Fibroblast of skin of left quadriceps (primary cell): Measurements from ENCODE around the gene TEAD3.

Experiments
- DNase-seq, 2 experiments: peaks; one replicate each; pipeline ENCODE4 v3.0.0-alpha.2; 2013; ENCODE audit warnings: low read depth in 2 of 2

The TEAD3 gene

DNA sequence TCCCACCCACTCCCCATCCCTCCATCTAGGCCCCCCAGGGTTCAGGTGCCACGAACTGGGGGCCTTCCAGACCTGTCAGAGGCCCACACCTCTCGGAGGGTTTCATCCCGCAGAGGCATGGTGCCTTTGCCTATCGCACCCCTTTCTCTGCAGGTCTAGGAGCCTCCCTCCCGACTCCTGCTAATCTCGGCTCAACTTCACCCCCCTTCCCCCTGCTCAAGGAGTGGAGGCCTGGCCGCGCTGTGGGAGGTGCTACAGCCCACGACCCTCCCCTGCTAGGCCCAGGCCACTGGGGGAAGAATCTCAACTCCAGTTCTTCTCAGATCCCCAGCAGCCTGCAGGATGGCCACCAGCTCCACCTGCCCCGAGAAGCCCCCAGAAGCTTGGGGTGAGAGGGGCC, 15.9 kb upstream of the TEAD3 start, which contains the start of gene TULP1:
Gene TULP1, minus strand, starts transcription at position 157 of the 400 bp plus-strand sequence. Its CDS starts 38 bp downstream, at position 119.
- no peak for DNase-seq

DNA sequence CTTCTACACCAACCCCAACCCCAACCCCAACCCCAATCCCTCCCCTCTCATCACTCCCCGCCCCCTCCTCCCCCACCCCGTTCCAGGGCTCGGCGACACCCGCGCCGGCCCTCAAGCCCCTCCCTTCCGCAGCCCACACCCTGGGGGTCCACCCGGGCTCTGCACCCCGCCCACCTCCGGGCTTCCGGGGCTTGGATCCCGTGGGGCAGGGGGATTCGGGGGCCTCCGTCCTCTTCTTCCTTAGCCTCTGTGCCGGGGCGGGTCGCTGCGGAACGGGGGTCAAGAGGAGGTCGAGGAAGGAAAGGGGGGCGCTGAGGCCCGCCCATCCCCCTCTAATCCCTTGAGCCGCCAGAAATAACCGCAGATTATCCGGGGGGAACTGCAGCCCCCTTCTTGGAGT, 15.1 kb upstream of the TEAD3 start:
- DNase-seq: no peak

DNA sequence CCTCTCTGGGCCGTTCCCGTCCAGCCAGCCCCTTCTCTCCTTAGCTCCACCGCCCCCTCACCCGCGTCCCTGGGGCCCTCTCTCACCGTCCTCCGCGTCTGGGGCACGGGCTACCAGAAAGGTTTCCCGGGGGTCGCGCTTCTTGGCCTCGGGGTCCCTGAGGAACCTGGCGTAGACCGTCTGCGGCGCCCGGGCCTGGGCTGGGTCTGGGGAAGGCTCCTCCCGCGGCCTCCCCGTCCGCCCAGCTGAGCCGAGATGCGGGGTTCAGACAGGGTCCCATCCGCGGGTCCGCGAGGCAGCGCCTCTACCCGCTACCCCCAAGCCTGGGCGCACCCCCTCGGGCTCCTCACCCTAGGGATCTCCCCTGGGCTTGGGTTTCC, 14.7 kb upstream of the TEAD3 start:
- no peak for DNase-seq

DNA sequence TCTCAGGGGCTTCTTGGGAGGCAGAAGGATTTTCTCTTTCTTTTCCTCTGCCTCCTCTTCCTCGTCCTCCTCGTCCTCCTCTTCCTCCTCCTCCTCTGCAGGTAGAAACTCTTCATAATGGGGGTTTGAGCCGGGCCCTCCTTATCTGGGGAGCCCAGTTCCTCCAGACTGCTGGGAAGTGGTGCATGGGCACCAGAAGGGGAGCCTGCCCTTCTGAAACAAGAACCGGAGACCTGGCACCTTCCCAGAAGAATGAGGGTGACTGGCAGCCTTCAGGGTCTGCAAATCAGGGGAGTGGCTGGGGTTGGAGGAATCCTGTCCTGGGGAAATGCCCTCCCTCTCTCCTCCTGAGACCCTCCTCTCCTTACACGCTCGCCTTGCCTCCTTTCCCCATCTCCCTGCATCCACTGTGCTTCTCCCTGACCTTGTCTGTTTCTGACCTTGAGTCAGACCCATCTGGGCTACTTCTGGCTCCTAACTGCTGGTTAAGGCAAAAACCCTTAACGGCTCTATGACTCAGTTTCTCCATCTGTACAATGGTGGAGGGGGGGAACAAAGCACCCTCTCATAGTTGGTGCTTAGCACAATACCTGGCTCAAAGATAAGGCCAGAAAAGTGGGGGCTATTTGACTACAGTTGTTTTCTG, 14.2 kb upstream of the TEAD3 start:
- DNase-seq: no peak

DNA sequence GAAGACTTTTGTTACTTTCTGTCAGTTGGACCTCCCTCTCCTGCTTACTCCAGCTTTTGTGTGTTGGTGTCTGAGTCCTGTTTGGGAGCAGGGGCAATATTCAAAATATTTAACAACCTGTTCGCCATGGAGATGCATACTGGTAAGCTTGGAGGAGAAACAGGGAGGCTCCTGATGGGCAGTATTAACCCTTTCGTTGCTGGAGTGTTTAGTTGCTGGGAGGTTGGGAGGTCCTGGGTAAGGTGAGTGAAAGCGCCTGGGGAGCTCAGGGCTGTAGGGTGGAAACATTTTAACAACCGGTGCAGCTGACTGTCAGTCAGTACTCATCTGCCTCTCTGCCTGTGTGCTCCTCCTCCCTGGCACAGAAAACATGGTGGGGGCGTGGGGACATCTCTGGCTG, 11.7 kb upstream of the TEAD3 start:
- DNase-seq: no peak

DNA sequence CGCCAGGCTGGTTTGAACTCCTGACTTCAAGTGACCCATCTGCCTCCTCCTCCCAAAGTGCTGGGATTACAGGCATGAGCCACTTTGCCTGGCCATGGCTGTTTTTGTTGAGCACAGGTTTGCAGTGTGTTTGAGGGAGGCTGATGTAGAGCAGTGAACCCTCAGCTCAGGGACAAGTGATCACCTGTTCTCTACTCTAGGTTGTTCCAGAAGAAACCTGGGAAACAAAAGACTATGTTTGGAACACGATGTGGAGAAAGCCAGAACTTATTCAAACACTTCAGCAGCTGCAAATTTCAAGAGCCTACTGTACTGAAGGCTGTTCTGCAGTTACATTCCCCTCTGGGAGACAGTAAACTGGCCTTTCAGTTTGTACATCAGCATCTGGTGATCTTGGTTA, 11.1 kb upstream of the TEAD3 start:
- DNase-seq: no peak

DNA sequence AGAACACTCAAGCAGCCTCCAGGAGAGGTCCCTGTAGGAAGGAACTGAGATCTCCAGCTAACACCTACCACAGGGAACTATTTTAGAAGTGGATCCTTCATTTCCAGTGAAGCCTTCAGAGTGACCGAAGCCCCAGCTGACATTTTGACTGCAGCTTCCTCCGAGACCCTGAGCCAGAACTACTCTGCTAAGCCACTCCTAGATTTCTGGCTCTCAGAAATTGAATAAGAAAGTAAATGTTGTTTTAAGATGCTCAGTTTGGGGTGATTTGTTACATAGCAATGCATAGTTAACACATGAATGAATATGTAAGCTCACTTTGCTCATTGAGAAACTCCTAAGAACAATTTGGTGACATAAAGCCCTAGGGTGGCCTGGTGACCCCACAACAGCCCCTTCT, 10.3 kb upstream of the TEAD3 start:
- no peak for DNase-seq

DNA sequence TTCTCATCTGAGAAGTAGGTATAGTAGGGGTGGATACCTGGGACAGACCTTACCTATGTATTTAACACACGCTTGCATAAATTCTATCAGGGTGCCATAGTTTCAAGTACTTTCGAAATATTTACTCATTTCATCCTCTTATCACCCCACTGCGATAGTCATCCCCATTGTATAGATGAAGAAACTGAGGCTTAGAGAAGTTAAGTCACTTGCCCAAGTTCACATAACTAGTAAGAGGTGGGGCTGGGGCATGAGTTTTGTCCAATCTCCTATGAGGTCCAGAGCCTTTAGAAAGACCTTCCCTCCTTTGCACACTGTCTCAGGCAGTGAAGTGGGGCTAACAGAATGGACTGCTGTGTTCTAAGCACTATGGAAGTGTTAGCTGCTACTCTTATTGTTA, 9.7 kb upstream of the TEAD3 start:
- no peak for DNase-seq

DNA sequence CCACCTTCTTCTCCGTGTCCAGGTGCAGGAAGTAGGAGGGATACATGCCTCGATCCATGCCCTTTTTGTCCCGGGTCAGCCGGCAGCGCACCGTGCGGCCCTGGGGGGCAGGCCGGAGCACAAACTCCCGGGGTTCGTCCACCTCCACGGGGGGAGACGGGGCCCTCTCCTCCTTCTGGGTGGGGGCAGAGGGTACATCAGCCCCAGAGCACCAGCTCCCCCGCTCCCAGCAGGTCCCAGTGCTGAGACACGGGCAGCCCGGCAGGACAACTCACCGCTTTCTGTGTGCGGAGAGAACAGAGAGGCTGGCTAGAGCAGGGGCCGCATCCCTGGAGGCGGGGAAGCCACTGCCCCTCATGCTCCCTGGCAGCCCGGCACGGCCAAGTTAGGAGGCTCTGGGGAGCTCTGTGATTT, 9.1 kb upstream of the TEAD3 start:
- no peak for DNase-seq

DNA sequence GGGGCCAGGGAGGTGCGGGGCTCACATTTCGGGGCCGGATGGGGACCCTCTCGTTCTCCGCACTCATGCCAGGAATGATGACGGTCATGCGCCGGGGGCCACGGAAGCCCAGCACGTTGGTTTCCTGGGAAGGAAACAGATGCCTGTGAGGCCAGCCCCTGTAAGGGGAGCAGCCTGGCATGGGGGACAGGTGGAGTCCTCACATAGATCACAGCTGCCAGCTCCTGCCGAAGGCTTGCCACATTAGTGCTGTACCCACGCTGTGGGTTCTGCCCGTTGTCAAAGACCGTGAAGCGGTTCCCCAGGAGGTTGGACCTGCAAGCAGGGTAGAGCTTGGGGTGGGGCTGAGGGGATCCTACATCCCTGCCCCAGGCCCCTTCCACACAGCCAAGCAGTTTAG, 6.7 kb upstream of the TEAD3 start:
- DNase-seq: no peak

DNA sequence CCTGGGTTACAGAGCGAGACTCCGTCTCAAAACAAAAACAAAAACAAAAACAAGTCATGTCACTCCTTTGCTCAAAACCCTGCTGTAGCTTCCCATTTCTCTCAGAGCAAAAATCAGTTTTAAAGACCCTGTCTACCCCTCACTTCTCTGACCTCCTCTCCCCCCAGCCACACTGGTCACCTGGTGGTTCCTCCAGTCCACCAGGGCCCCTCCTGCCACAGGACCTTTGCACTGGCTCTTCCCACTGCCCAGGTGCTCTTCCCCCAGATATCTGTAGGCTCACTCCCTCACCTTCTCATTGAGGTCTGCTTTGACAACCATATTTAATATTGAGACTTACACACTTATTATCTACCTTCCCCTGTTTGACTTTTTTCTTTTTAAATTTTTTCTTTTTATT, 4.9 kb upstream of the TEAD3 start:
- no peak for DNase-seq

DNA sequence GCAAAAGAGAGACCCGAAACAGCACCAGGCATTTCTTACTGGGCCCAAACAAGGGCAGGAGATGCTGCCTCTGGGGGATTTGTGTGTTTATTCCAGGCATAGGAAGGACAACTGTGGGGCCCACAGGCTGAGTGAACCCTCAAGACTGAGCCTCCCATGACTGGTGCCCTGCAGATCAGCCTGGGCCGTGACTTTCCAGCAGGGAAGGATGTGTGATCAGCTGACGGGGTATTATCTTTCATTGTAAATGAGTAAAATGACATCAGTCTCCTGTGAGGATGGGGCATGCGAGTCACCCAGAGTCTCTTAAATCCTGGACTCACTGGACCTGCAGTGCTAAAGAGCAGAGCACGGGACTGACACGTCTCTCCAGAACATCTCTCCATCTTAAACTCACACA, 3.9 kb upstream of the TEAD3 start:
- DNase-seq: no peak

DNA sequence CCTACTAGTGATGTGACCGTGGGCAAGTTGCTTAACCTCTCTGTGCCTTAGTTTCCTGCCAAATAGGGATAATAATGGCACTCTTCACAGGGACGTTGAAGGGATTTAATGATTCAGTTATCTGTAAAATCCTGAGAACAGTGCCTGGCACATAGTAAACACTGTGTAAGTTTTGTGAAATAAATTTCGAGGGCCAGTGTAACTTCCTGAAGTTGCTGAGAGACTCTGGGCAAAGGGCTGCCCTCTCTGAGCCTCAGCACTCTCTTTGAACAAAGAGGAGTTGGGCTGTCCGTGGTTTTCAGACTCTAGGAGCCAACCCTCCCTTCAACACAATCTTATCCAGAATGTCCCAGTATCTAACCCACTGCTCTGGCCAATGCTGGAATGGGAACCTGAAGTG, 2.5 kb upstream of the TEAD3 start:
- DNase-seq: no peak

DNA sequence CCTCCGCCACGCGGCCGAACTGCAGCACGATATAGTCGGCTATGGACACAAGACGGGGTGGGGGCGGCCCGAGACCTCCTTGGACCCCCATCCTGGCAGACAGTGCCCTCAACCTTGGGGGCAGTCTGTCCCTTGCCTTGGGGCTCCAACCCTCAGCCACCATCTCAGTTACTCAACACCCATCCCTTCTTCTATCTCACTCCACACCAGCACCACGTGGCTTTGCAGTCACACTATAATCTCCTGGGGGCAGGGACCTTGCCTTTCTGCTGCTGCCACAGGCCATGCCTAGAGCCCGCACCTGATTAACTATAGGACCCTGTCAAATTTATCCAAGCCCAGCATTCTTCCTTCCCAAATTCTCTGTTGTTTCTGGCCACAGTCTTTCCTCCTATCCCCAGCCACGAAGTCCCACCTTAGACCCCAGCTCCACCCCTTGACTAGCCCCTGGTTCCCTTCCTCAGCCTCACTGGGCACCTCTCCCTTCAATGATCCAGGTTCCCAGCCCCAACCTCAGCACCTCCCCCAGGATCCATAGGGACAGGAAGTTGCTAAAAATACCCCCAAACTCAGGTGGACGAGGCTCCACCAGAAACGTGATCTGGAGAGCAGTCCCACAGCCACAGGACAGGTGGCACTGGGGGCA, 1.7 kb upstream of the TEAD3 start:
- DNase-seq: no peak

DNA sequence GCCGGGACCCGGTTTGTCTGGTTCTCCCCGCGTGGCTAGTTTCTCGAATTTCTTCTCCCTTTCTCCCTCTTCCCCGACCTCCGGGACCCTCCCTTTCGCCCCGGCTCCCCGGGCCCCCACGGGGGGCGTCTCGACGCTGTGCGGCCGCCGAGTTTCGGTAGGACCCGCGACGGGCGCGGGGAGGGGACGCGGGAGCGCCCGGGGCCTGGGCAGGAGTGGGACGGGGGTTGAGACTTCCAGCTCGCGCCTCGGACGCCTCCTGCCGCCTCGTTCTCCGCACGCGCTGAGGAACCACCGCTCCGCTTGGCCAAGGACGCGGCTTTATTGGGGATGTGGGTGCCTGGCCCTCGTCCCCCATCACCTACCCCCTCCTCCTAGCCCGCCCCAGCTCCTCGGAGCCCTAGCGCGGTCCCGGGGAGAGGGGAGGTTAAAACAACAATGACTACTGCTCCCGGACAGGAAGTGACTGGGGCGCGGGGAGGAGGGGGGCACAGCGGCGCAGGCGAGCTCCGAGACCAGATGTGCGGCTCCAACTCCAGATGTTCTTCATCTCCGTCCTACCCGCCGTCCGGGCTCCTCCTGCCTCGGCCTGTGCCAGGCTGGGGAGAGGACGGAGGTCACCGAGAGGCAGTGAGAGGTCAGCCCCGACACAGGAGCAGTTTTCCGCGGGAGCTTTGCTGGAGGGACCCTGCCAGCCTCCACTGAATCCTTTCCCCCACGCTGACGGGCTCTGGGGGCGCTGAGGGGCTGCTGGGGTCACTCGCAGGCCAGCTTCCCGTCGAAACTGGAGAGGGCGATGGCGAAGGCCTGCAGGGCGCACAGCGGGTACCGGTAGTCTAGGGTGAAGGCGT, 917 bp upstream of the TEAD3 start:
- DNase-seq: peak; percentile 38 to 52

DNA sequence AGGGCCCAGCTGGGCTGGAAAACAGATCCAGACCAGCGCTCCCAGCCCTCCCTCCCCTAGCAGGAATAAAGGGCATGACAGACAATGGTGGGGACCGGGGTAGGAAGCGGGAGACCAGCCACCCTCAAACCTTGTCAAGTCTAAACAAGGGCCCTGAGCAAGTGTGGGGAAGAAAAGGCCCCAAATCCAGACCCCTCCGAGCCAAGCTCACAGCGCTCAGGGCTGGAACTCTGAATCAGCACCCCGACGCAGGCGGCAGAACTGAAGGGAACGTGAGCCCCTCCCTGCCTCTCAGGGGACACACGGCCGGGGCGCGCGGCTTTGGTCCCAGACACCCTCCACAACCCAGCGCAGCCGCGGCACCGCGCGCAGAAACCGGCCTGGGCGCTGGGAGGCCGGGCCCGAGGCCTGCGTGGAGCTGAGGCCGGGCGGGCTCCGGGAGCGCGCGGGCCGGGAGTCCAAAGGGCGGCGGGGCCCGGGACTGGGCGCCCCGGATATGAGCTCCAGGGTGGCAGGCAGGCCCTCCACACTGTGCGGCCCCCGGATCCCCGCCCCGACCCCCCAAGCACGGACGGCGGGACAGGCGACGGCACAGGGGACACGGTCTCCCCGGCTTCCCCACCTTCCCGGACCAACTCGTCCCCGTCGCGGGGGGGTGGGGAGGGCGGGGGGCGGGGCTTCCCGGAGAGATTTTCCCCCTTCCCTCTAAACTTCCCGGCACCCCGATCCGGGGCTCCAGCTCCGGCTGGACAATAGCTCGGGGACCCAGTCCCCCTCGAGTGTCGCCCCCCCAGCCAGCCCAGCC, 641 bp downstream of the TEAD3 start:
- DNase-seq: no peak

DNA sequence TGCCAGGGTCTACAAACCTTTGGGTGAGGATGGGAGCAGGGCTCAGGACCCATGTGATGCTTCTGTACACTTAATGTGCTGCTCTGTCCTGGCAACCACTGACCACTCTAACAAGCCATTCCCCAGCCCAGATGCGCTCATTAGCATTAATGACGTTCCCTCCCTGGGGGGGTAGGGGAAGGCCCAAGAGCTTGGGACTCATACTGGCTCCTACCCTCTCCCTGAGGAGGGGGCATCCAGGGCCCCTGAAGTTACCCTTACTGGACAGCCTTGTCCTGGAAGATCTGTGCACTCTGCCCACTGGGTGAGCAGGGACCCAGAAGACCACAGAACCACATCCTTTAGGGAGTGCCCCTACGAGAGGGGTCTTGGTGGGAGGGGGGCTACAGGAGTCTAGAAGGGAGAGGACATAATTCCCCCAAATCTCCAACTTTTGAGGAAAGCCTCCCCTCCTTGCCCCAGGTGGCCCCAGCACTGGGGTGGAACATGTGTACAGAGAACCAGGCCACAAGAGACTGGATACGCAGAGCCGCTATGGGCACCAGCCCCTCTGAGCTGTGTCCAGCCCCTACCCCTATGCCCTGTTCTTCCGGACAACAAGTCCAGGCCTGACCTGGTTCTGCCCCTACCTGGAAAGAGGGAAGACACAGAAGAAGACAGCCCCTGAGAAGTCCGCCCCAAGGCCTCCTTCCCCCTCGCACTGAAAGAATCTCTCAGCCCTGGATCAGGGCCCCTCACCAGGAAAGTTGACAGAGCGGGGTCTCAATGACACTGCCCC, 1.4 kb downstream of the TEAD3 start:
- DNase-seq: no peak

DNA sequence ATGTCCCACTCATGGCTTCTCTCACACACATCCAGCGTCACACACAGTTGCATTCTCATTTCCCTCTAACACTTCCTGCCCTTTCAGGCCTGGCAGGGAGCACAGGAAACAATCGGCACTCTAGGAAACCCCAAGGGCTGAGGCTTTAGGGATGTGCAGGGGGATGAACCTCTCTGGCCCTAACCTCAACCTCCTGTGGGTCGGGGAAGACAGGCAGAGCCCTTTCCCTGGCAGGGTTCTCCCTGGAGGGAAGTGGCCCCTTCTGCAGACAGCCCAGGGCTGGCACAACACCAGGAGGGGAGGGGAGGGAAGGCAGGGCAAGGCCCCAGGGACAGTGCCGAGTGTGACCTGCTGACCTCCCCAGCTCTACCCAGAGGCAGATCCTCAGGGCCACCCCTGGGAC, 2.7 kb downstream of the TEAD3 start:
- DNase-seq: no peak

DNA sequence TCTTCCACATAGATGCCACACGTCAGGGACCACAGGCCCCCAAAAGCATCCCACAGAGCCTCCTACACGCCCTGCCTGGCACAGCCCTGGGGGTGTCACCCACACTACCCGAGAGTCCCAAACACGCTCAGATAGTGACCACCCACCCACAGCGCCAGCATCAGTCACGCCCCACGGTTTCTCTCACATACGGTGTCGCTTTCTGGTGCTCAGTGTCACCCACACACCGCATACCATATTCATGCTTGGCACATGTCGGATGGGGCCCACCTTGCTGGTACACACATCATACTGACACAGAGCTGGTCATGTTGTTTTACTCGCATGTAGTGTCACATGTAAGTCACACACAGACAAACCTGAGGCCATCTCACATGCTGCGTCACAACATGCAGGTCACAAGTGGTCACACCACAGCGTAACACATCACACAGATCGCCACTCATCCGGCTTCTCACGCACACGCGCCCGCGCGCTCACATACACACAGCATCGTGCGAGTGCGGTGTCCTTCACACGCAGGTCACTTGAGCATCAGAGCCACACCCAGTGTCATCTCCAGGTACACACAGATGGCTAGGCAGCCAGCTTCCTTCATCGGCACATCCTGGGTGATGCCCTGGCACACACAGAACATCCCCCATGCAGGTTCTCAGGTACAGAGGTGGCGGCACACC, 3.4 kb downstream of the TEAD3 start:
- DNase-seq: no peak

DNA sequence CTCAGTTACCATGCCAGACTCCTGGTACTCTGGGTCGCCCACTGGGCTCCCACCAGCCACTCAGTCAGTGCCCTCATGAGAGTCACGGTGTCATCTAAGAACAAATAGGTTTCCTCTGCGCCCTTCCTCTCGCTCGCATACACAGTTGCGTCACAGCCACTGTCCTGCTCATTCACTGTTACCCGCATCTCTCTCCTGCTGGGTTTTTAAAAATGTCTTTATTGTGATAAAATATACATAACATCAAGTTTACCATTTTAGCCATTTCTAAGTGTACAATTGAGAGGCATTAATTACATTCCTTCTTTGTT, 4.0 kb downstream of the TEAD3 start:
- DNase-seq: no peak
